ENCODE measurements around the gene SKA1. TPM values are rescaled to one million over a fixed set of nuclear protein-coding genes. Genes with fewer than 3 reads are reported as not detected.
A peak's percentile ranks its signal among the peaks of the same experiment; 100 is the strongest.

The SKA1 gene
- total and polyA plus RNA-seq, 2 of the 13 experiments (the other 11 are each of a cell fraction or from before 2014, with no cell fraction given), result 5.3 to 21.3 TPM

DNA sequence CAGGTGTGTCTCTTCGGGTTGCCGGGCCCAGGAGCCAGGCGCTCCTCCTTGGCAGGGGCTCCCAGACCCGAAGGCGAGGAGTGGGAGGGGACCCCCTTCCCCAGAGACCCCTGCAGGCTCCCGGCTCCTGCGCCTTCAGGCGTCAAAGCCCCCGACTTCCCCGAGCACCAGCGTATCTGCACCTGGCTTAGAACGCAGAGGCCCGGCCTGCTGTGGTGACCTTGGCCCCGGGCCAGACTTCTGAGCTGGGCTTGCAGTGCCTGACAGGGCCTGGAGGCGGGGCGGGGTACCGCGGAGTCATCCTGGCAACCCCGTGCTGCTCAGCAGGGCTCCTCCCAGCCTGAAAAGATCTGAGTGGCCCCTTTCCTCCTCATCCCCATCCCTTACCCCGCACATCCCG is 27.0 kb downstream of the SKA1 start (continued):
- TF ChIP-seq ZNF225 (CRISPR knock-in tag; IDR thresholded peaks at IDR 0.05) (no peak), FOXJ3 (CRISPR knock-in tag; IDR thresholded peaks at IDR 0.05; ENCODE audit: borderline replicate concordance) (no peak), ZNF839 (CRISPR knock-in tag; IDR thresholded peaks at IDR 0.05; ENCODE audit: borderline replicate concordance) (no peak), CBX2 (IDR thresholded peaks at IDR 0.05; ENCODE audit: low read depth, low read length) (no peak), CBX2 (CRISPR knock-in tag; IDR thresholded peaks at IDR 0.05; ENCODE audit: low read depth) (no peak), ZNF205 (CRISPR knock-in tag; IDR thresholded peaks at IDR 0.05) (no peak), NBN (conservative IDR thresholded peaks at IDR 0.05) (no peak), MAZ (IDR thresholded peaks at IDR 0.05; ENCODE audit: borderline replicate concordance, low read depth, low read length) (no peak), MAZ (CRISPR knock-in tag; IDR thresholded peaks at IDR 0.05; ENCODE audit: low read depth) (no peak), PHF20 (CRISPR knock-in tag; IDR thresholded peaks at IDR 0.05) (no peak), GATA4 (IDR thresholded peaks at IDR 0.05; ENCODE audit: borderline replicate concordance, low read depth) (no peak), RXRB (CRISPR knock-in tag; IDR thresholded peaks at IDR 0.05; ENCODE audit: borderline replicate concordance) (peak; percentile 22; the same call in 1 of the 2 replicates), POLR2G (IDR thresholded peaks at IDR 0.05; ENCODE audit: low read depth, low read length) (no peak), MIXL1 (CRISPR knock-in tag; IDR thresholded peaks at IDR 0.05) (no peak), ZNF292 (CRISPR knock-in tag; IDR thresholded peaks at IDR 0.05; ENCODE audit: borderline replicate concordance, low read depth) (0 out of 2 replicates have a peak, but pooled peaks have one; percentile 57), ZSCAN29 (CRISPR knock-in tag; conservative IDR thresholded peaks at IDR 0.05) (no peak), ZNF781 (CRISPR knock-in tag; IDR thresholded peaks at IDR 0.05; ENCODE audit: borderline replicate concordance, not compliant biosample characterization) (no peak), SALL2 (CRISPR knock-in tag; IDR thresholded peaks at IDR 0.05) (no peak), ZNF550 (CRISPR knock-in tag; IDR thresholded peaks at IDR 0.05; ENCODE audit: borderline replicate concordance) (no peak), GATAD1 (CRISPR knock-in tag; IDR thresholded peaks at IDR 0.05) (no peak), ZNF619 (CRISPR knock-in tag; IDR thresholded peaks at IDR 0.05) (no peak), NFE2L2 (IDR thresholded peaks at IDR 0.05; ENCODE audit: low read length) (no peak), ZNF501 (CRISPR knock-in tag; IDR thresholded peaks at IDR 0.05) (no peak)
- TF ChIP-seq, protein P1, sequence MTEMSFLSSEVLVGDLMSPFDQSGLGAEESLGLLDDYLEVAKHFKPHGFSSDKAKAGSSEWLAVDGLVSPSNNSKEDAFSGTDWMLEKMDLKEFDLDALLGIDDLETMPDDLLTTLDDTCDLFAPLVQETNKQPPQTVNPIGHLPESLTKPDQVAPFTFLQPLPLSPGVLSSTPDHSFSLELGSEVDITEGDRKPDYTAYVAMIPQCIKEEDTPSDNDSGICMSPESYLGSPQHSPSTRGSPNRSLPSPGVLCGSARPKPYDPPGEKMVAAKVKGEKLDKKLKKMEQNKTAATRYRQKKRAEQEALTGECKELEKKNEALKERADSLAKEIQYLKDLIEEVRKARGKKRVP (CRISPR knock-in tag; IDR thresholded peaks at IDR 0.05), result no peak
- TF ChIP-seq, protein P2, sequence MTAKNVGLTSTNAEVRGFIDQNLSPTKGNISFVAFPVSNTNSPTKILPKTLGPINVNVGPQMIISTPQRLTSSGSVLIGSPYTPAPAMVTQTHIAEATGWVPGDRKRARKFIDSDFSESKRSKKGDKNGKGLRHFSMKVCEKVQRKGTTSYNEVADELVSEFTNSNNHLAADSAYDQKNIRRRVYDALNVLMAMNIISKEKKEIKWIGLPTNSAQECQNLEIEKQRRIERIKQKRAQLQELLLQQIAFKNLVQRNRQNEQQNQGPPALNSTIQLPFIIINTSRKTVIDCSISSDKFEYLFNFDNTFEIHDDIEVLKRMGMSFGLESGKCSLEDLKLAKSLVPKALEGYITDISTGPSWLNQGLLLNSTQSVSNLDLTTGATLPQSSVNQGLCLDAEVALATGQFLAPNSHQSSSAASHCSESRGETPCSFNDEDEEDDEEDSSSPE (CRISPR knock-in tag; IDR thresholded peaks at IDR 0.05), result 0 out of 2 replicates have a peak, but pooled peaks have one; percentile 28
- TF ChIP-seq, protein P3, sequence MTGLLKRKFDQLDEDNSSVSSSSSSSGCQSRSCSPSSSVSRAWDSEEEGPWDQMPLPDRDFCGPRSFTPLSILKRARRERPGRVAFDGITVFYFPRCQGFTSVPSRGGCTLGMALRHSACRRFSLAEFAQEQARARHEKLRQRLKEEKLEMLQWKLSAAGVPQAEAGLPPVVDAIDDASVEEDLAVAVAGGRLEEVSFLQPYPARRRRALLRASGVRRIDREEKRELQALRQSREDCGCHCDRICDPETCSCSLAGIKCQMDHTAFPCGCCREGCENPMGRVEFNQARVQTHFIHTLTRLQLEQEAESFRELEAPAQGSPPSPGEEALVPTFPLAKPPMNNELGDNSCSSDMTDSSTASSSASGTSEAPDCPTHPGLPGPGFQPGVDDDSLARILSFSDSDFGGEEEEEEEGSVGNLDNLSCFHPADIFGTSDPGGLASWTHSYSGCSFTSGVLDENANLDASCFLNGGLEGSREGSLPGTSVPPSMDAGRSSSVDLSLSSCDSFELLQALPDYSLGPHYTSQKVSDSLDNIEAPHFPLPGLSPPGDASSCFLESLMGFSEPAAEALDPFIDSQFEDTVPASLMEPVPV (CRISPR knock-in tag; IDR thresholded peaks at IDR 0.05), result peak; percentile 38; the same call in 1 of the 2 replicates
- TF ChIP-seq, protein P4, sequence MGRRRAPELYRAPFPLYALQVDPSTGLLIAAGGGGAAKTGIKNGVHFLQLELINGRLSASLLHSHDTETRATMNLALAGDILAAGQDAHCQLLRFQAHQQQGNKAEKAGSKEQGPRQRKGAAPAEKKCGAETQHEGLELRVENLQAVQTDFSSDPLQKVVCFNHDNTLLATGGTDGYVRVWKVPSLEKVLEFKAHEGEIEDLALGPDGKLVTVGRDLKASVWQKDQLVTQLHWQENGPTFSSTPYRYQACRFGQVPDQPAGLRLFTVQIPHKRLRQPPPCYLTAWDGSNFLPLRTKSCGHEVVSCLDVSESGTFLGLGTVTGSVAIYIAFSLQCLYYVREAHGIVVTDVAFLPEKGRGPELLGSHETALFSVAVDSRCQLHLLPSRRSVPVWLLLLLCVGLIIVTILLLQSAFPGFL (CRISPR knock-in tag; IDR thresholded peaks at IDR 0.05), result no peak
- TF ChIP-seq, protein P5, sequence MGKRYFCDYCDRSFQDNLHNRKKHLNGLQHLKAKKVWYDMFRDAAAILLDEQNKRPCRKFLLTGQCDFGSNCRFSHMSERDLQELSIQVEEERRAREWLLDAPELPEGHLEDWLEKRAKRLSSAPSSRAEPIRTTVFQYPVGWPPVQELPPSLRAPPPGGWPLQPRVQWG (CRISPR knock-in tag; IDR thresholded peaks at IDR 0.05; ENCODE audit: borderline replicate concordance, low read depth), result no peak
